A673 (cell line): ENCODE measurements around the gene DCC. TPM values are rescaled to one million over a fixed set of nuclear protein-coding genes. Genes with fewer than 3 reads are reported as not detected.

Experiments used
- BruUV-seq: library from RNA; stranded (reverse); fragments of 400-500 nt; replicated peaks from 2 replicates; lab custom pipeline; 2021; lab: Mats Ljungman, UMichigan
- CTCF ChIA-PET: fragments of 300-600 bp; sonication (Branson Sonifier 250); formaldehyde crosslinking; loops from one replicate; lab custom pipeline; 2022; ENCODE audit warnings: antibody characterized with exemption; lab: Charles Lee
- POLR2A ChIA-PET: fragments of 300-600 bp; sonication (Branson Sonifier 250); formaldehyde crosslinking; loops from one replicate; lab custom pipeline; 2022; ENCODE audit warnings: antibody characterized with exemption; ENCODE audit not compliant: low non-redundant PET; lab: Charles Lee
- DNase-seq: peaks from one replicate; pipeline ENCODE4 v3.0.0-alpha.2; 2015; ENCODE audit warnings: low spot score
- H3K27ac ChIP-seq: fragments of 200-600 bp; sonication (generic); 2 replicates; pipeline ENCODE4 v1.5.1; 2016; ENCODE audit warnings: mixed run types, low read depth, mild to moderate bottlenecking, mixed read lengths, antibody characterized with exemption, low read length; ENCODE audit not compliant: poor library complexity, severe bottlenecking
- H3K27me3 ChIP-seq: fragments of 200-600 bp; sonication (generic); replicated peaks from 2 replicates; pipeline ENCODE4 v1.6.1; 2017; ENCODE audit warnings: mixed run types, low read depth, mild to moderate bottlenecking, mixed read lengths, antibody characterized with exemption, low read length; ENCODE audit not compliant: insufficient read depth, poor library complexity
- H3K36me3 ChIP-seq: fragments of 200-600 bp; sonication (generic); 2 replicates; pipeline ENCODE4 v1.6.1; 2016; ENCODE audit warnings: mixed run types, mild to moderate bottlenecking, mixed read lengths, antibody characterized with exemption, low read length; ENCODE audit not compliant: insufficient read depth, poor library complexity, severe bottlenecking
- H3K4me1 ChIP-seq: fragments of 200-600 bp; sonication (generic); 2 replicates; pipeline ENCODE4 v1.6.1; 2017; ENCODE audit warnings: mixed run types, mild to moderate bottlenecking, mixed read lengths, antibody characterized with exemption, low read length; ENCODE audit not compliant: insufficient read depth, poor library complexity, severe bottlenecking
- H3K4me3 ChIP-seq: fragments of 200-600 bp; sonication (generic); 2 replicates; pipeline ENCODE4 v1.5.1; 2016; ENCODE audit warnings: low read depth, mixed run types, mild to moderate bottlenecking, mixed read lengths, low read length; ENCODE audit not compliant: poor library complexity, severe bottlenecking
- H3K9me3 ChIP-seq: fragments of 200-600 bp; sonication (generic); 2 replicates; pipeline ENCODE4 v1.6.1; 2016; ENCODE audit warnings: mixed run types, low read depth, mild to moderate bottlenecking, mixed read lengths, antibody characterized with exemption, low read length; ENCODE audit not compliant: poor library complexity, severe bottlenecking
- CTCF ChIP-seq: fragments of 300-800, 200-600 bp; sonication (generic); conservative IDR thresholded peaks from 2 replicates; pipeline ENCODE4 v1.5.1; 2017; ENCODE audit warnings: low read depth, mild to moderate bottlenecking, antibody characterized with exemption, low read length, moderate library complexity, mixed read lengths
- EZH2 ChIP-seq: fragments of 200-600 bp; sonication (generic); IDR thresholded peaks from 2 replicates; pipeline ENCODE4 v1.6.1; 2017; ENCODE audit warnings: borderline replicate concordance, low read depth, mild to moderate bottlenecking, mixed read lengths, antibody characterized with exemption, low read length; ENCODE audit not compliant: poor library complexity, severe bottlenecking
- intact Hi-C: fragments of 100-400 bp; cut with micrococcal nuclease; formaldehyde crosslinking; loops from one replicate; pipeline ENCODE4 v1.10.0; 2022; ENCODE audit not compliant: unreplicated experiment
- total RNA-seq: library from RNA; stranded (reverse); gene quantifications from 2 replicates; pipeline ENCODE4 v1.2.3, GENCODE V29; 2021

DCC gene
- total RNA-seq, 1 experiment from 2014 or later, result 93.0 TPM

DNA sequence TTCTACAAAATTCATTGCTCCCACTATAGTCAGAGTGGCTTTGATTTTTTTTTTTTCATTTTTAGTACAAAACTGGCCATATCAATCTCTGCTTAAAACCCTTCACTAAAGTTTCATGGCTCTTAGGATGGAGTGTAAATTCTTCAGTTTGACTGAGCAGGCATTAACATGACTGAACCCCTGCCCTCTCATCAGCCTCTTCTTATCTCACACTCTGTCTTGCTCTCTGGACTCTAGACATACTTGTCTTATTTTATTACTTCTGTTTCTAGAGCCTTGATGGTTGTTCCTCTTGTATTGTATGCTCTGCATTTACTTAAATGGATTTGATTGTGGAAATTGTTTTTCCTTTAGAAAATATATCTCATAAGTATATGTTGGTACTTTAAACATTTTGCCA is 272.4 kb downstream of the DCC start:
- no peaks in the 10 kb centered on the region for H3K9me3 ChIP-seq
- no TSS peak for BruUV-seq
- ChIA-PET CTCF (no interaction called here), POLR2A (no interaction called here)
- H3K4me1 ChIP-seq, result peaks cover 18% of the 10 kb centered on the region
- no peaks in the 10 kb centered on the region for H3K27me3 ChIP-seq
- H3K27ac ChIP-seq, result no peak overlapping the region
- no peaks in the 10 kb centered on the region for H3K36me3 ChIP-seq
- TF ChIP-seq EZH2 (no peak), CTCF (no peak)
- intact Hi-C loops, result no loop called here
- no peak overlapping the region for H3K4me3 ChIP-seq
- no peak for DNase-seq

DNA sequence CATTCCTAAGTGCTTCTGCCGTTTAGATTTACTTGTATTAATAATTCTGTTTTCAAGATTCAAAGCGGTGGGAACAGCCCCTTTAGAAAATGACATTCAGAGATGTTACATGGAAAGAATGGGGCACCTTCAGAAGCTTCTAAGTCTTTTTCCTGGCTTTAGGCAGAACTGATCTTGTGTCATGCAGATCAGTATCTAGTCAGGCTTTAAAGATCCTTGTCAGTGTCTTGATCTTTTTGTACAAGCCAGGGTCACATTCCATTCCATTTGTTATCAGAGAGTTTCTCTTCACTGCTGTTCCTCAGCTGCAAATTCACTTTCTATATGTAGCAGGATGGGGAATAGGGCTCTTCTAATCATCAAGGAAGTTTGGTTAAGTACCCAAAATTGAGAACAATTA is 275.3 kb downstream of the DCC start:
- Histone ChIP-seq H3K36me3 (no peaks in the 10 kb centered on the region), H3K9me3 (no peaks in the 10 kb centered on the region), H3K27me3 (no peaks in the 10 kb centered on the region), H3K4me3 (no peak overlapping the region), H3K4me1 (peaks cover 18% of the 10 kb centered on the region), H3K27ac (no peak overlapping the region)
- BruUV-seq, result no TSS peak
- DNase-seq, result no peak
- TF ChIP-seq CTCF, result no peak
- no peak for TF ChIP-seq EZH2
- intact Hi-C loops, result no loop called here
- CTCF ChIA-PET, result no interaction called here
- POLR2A ChIA-PET, result no interaction called here

DNA sequence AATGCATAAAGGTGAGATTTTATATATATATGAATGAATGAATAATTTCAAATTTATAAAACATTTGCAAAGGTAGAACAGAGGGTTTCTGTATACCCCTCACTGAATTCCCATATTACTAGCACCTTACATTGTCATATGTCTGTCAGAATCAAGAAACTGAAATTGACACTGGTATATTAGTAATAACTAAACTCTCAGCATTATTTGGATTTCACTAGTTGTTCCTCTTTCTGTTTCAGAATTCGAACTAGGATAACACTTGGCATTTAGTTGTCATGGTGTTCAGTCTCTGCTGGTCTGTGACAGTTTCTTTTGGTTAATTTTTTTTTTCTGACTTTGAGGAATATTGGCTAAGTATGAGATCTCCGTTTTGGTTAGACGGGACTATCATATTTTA is 275.9 kb downstream of the DCC start:
- TF ChIP-seq CTCF (no peak), EZH2 (no peak)
- no peaks in the 10 kb centered on the region for H3K36me3 ChIP-seq
- no peaks in the 10 kb centered on the region for H3K27me3 ChIP-seq
- H3K4me3 ChIP-seq, result no peak overlapping the region
- BruUV-seq, result no TSS peak
- CTCF ChIA-PET, result no interaction called here
- no peaks in the 10 kb centered on the region for H3K9me3 ChIP-seq
- no peak overlapping the region for H3K27ac ChIP-seq
- POLR2A ChIA-PET, result no interaction called here
- peaks cover 18% of the 10 kb centered on the region for H3K4me1 ChIP-seq
- DNase-seq, result no peak
- intact Hi-C loops, result no loop called here
